Measurements from ENCODE around the gene TTC7B. TPM values are rescaled to one million over a fixed set of nuclear protein-coding genes. Genes with fewer than 3 reads are reported as not detected.
A peak's percentile ranks its signal among the peaks of the same experiment; 100 is the strongest.

Gene TTC7B
- polyA plus RNA-seq, 1 donor (not counting 4 experiments of a cell fraction or from before 2014, with no cell fraction given), result 21.4 TPM

- Histone ChIP-seq H3K27me3 (ENCODE audit: control insufficient read depth, extremely low read depth, insufficient read depth, low read length) (no peaks in the 10 kb centered on the region), H3K4me3 (ENCODE audit: control insufficient read depth in 2 of 3, extremely low read depth in 1 of 3, insufficient read depth in 2 of 3, low read depth in 1 of 3, low read length in 3 of 3) (no peak overlapping the region), H3K9me3 (ENCODE audit: control insufficient read depth, low read depth, low read length) (no peaks in the 10 kb centered on the region), H4K20me1 (ENCODE audit: control insufficient read depth, extremely low read depth, insufficient read depth, low read length) (no peaks in the 10 kb centered on the region), H3K36me3 (ENCODE audit: control insufficient read depth in 2 of 2, extremely low read depth in 1 of 2, insufficient read depth in 2 of 2, low read length in 2 of 2) (no peaks in the 10 kb centered on the region), H3K79me2 (ENCODE audit: control insufficient read depth, insufficient read depth, low read length) (no peaks in the 10 kb centered on the region), H3K9me1 (ENCODE audit: control insufficient read depth, extremely low read depth, insufficient read depth, low read length) (no peaks in the 10 kb centered on the region), H3K9ac (ENCODE audit: control insufficient read depth, extremely low read depth, insufficient read depth, low read length) (no peak overlapping the region), H2AFZ (ENCODE audit: control insufficient read depth, low read length) (no peak overlapping the region), H3K4me2 (ENCODE audit: control insufficient read depth, extremely low read depth, insufficient read depth, low read depth, low read length) (no peak overlapping the region), H3K4me1 (ENCODE audit: control insufficient read depth, extremely low read depth, insufficient read depth, low read length) (peaks cover 4% of the 10 kb centered on the region), H3K27ac (ENCODE audit: control insufficient read depth, insufficient read depth, low read length) (no peak overlapping the region)
- dilution Hi-C loops (cut with MboI; ENCODE audit: extremely low pct_ligation_motif_present, low sequenced_read_pairs), result no loop called here
- FAIRE-seq (no peak), DNase-seq (ENCODE audit: low read depth, low spot score) (peak; percentile 4)
- TF ChIP-seq CTCF (optimal IDR thresholded peaks at IDR 0.05 in 1 of 3, IDR thresholded peaks at IDR 0.05 in 1 of 3, conservative IDR thresholded peaks at IDR 0.05 in 1 of 3; ENCODE audit: extremely low read depth in 1 of 3, insufficient read depth in 2 of 3, low read length in 3 of 3) (no peak), EZH2 (IDR thresholded peaks at IDR 0.05; ENCODE audit: low read length) (no peak)
Observed at GRCh38 chr14:90569606-90570387, 246.4 kb downstream of the TTC7B start.

DNA sequence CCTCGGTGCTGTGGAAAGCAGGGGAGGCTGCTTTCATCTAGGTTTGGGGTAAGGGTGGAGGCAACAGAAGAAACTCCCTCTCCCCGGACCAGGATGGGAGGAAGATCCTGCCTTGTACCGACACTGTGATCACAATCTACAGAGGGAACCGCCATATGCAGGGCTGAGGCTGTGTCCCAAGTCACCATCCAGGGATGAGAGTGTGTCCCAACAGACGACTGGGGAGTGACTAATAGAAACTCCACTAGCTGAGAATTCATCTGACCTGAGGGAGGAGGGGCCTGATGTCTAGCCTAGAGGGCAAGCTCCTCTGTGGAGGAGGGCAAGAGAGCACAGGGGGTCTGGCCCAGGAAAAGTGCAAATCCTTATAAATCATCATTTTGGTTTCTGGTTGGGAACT lies 247.0 kb downstream of the TTC7B start:
- FAIRE-seq, result no peak
- no peak overlapping the region for H2AFZ ChIP-seq (ENCODE audit: control insufficient read depth, low read length)
- dilution Hi-C loops (cut with MboI; ENCODE audit: extremely low pct_ligation_motif_present, low sequenced_read_pairs), result no loop called here
- no peaks in the 10 kb centered on the region for H4K20me1 ChIP-seq (ENCODE audit: control insufficient read depth, extremely low read depth, insufficient read depth, low read length)
- DNase-seq (ENCODE audit: low read depth, low spot score), result no peak
- peaks cover 4% of the 10 kb centered on the region for H3K4me1 ChIP-seq (ENCODE audit: control insufficient read depth, extremely low read depth, insufficient read depth, low read length)
- H3K9ac ChIP-seq (ENCODE audit: control insufficient read depth, extremely low read depth, insufficient read depth, low read length), result no peak overlapping the region
- H3K27ac ChIP-seq (ENCODE audit: control insufficient read depth, insufficient read depth, low read length), result no peak overlapping the region
- H3K4me3 ChIP-seq (ENCODE audit: control insufficient read depth in 2 of 3, extremely low read depth in 1 of 3, insufficient read depth in 2 of 3, low read depth in 1 of 3, low read length in 3 of 3), result no peak overlapping the region
- no peak overlapping the region for H3K4me2 ChIP-seq (ENCODE audit: control insufficient read depth, extremely low read depth, insufficient read depth, low read depth, low read length)
- H3K27me3 ChIP-seq (ENCODE audit: control insufficient read depth, extremely low read depth, insufficient read depth, low read length), result no peaks in the 10 kb centered on the region
- TF ChIP-seq CTCF (optimal IDR thresholded peaks at IDR 0.05 in 1 of 3, IDR thresholded peaks at IDR 0.05 in 1 of 3, conservative IDR thresholded peaks at IDR 0.05 in 1 of 3; ENCODE audit: extremely low read depth in 1 of 3, insufficient read depth in 2 of 3, low read length in 3 of 3), result no peak
- no peak for TF ChIP-seq EZH2 (IDR thresholded peaks at IDR 0.05; ENCODE audit: low read length)
- H3K9me1 ChIP-seq (ENCODE audit: control insufficient read depth, extremely low read depth, insufficient read depth, low read length), result no peaks in the 10 kb centered on the region
- no peaks in the 10 kb centered on the region for H3K36me3 ChIP-seq (ENCODE audit: control insufficient read depth in 2 of 2, extremely low read depth in 1 of 2, insufficient read depth in 2 of 2, low read length in 2 of 2)
- no peaks in the 10 kb centered on the region for H3K79me2 ChIP-seq (ENCODE audit: control insufficient read depth, insufficient read depth, low read length)
- no peaks in the 10 kb centered on the region for H3K9me3 ChIP-seq (ENCODE audit: control insufficient read depth, low read depth, low read length)

Measured in keratinocyte (primary cell).